Stimulated activated CD4-positive, alpha-beta T cell treated with anti-CD3 and anti-CD28 coated beads, Interleukin-4, amount 100 ng/mL, for 4 hours (primary cell): ENCODE measurements around the gene SPA17.

Source experiments
- DNase-seq, 2 experiments: peaks; one replicate each; pipeline ENCODE4 v3.0.0-alpha.2; 2020

Gene SPA17

DNA sequence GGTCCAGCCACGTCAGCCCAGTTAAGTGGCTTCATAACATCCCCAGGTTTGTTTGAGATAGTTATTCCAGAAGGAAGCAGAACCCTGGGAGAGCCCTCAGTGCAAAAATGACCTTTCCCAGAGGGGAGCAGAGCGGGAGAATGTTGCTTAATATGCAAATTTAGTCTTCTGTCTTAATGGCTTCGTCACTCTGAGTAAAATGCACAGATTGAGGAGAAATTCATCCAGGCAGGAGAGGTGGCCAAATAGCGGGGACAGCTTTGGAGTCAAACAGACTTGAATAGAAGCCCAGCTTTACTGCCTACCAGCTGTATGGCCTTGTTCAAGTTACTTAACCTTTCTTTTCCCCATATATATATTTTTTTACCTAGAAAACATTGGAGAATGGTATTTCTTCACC lies 53.8 kb downstream of the SPA17 start:
- DNase-seq = no peak

DNA sequence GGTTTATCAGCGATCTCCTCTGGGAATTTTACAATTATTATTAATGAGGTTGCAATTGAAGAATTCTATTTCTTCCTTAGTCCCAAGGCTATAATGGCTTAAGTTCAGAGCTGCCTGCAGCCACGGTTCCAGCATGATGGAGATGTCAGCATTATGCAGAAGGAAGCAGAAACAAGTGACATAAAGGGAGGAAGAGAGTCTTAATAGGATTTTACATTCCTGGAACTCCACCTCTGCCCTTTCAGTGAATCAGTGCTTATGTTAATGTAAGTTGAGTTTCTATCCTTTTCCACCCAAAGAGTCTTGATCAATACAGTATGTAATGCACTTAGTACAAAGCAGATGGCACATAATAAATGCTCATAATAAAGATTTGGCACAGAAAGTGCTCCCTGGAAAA lies 54.4 kb downstream of the SPA17 start:
- DNase-seq = no peak

DNA sequence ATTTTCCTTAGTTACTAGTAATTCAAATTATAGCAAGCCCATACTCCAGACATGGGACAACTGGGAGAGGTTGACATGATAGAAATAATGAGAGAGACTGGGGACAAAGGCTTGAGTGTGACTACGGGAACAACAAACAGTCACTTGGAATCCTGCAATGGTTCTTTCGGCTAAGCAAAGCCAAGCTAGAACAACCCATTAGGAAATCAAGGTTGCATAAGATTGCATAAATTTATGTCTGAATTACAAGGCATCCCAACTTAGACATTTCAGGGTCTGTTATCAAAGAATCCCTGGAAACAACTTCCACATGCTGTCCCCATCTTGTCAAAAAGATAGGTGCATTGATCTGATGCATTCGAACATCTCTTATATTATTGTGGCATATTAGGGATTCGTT lies 55.9 kb downstream of the SPA17 start:
- DNase-seq = no peak

DNA sequence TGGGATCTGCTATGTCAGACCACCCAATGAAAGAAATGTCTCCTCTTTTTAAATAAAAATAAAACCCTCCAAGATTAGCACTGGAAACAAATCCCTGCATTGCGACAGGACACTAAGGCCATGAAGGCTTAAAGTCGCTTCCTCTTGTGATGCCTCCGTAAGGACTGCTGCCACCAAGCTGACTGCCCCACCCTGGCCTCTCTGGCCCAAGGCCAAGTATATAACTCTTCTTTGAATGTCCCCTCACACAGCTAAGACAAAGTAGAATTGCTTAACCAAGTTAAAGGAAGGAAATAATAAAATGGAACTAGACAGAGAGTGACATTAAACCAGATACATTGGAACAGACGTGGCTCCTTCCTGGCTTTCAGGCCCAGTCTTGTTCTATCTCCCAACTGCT lies 58.5 kb downstream of the SPA17 start:
- no peak for DNase-seq

DNA sequence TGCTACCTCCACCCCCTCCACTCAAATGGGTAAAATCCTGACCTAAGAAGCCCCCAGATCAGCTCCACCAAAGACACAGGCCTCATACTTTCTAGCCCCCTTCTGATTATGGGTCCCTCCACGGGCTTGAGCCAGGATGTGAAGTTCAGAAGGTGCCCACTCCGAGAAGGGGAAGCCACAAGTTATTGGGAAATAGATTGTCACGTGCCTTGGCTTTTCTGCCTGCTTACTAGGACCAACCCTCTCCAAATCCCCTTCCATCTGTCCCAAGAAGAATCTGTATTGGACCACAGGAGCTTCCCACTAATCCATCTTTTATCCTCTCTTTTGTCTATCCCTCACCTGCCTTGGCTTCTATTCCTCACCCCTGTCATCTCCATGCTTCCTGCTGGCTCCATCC lies 63.0 kb downstream of the SPA17 start:
- no peak for DNase-seq

DNA sequence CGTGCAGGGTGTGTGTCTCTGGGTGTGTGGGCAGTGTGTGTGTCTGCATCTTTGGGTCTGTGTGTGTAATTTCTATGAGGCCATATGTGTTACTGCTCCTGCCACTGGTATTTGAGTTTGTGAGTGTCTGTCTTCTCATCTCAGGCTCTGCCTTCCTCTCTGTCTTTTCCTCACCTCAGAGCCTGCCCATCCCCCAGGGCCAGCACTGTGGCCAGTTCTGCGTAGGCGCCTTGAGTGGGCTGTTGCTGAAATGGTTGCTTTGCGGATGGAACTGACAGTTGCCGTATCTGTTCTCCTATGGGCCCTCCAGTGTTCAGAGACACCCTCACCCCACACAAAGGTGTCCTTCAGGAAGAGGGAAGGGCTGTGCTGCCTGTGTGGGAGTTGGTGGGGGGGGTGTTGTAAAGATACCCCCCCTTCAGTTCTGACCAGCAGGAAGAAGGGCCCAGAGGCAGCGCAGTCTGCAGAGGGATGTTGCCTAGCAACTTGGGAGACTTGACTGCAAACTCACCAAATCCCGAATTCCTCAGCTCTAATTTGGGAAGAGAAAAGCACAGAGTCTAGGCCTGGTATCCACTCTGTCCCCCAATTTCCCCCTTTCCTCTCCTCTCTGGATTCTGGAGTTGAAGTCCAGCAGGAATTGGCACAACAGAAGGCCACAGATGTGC lies 64.1 kb downstream of the SPA17 start:
- DNase-seq = no peak

DNA sequence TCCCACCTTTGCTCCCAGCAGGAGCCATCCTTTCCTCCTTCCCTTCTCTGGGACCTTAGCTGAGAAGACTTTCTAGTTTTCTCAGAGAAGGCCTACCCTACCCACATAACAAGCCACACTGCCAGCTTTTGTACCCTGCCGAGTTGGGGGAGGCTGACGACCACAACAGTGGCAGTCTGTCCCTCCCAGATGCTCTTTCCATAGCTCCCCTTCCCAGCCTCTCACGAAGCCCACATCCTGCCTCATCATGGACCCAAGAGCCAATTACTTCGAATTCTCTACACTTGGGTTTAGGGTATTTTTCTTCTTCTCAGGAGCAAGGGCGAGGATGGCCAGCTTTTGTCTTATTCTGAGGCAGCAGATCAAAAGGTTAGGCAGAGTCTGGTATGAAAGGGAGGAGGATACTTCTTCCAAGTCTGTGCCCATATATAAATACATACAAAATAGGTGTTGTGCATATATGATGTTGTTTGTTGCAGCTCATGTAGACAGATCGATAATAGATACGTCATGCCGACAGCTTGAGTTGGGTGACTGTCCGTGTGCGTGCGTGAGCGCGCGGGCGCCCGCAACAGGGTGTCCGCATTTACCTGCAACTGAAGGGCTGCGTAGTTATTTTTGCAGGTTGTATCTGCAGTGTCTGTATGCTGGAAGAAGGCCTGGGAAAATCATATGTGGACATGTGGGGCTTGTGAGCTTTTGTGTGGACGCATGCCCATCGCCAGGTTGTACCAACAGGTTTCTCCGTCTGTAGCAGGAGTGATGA lies 65.2 kb downstream of the SPA17 start:
- DNase-seq = no peak

DNA sequence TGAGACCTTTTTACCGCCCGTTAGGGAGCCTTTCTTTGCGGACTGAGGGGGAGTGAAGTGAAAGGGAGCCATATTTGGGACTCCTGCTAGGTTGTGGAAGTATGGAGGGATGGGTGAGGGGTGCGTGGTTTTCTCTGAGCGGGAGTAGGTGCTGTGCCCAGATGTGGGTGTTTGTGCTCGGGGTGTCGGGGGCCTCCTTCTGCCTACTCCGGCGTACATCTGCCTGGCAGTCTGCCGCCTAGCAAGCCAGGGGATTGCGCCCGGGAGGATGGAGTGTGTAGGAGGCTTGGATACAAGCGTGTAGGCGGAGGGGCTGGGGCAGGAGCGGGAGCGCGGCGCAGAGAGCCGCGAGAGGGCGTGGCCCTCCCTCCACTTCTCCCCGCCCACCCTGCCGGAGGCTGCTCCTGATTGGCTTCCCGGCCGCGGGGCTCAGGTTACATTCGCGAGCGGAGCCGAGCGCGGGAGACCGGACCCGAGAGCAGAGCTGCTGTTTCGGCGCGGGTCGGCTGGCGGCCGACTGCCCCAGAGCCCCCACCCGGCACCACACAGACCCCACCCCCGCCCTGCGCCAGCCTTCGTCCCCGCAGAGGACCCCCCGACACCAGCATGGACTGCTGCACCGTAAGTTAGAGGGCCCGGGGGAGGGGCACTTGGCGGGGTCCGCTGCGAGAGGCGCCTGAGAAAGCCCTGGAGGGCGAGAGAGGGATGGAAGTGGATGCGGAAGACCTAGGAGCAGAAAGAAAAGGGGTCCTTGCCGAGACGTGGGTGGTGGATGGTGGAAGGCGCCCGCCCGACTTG lies 66.0 kb downstream of the SPA17 start, which contains the start of gene NRGN:
NRGN (plus strand) TSS at position 464 of the 798 bp plus-strand sequence; CDS start at position 607, 143 bp downstream.
- DNase-seq = peak; percentile 78

DNA sequence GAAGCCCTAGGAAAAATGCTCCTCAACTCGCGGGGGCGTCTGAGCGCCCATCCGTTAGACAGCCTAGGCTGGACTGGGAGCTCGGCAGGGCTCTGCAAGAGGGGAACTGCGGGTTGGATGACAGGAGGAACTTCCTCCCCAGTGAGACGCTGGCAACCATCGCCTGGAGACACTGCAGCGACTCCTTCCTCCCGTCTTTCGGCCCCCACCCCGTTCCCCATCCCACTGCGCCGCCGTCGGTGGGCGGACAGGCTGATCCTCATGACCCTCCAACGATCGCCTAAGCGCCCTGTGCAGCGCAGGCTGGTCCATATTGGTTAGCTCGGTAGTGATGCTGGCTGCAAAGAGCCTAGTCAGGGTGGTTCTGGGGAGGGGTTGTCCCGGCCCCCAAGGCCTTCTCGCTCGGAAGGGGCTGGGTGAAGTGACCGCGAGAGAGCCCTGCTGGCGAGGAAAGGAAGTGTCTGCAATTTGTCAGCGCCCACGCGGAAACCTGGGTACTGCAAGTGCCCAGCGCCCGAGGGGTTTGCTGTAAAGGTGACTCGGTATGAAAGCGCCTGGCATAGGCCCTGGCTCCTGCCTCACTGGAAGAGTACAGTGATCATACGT lies 66.7 kb downstream of the SPA17 start:
- DNase-seq = peak; percentile 42 to 45

DNA sequence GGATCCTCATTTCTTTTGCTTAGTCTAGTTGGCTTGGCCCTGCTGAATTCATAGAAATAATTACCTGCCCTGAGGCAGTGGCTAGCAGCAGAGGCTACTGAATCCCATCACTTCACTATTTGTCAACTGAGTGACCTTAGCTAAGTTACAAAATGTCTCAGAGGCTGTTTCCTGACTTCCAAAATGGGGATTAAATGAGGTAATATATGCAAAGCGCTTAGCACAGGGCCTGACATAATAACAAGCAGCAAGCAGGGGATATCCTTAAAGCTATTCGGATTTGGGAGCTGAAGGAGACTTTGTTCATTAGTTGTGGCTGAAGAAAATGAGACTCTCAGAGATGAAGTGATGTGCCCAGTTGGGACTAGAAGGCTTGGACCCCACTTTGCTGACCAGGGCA lies 68.9 kb downstream of the SPA17 start:
- no peak for DNase-seq

DNA sequence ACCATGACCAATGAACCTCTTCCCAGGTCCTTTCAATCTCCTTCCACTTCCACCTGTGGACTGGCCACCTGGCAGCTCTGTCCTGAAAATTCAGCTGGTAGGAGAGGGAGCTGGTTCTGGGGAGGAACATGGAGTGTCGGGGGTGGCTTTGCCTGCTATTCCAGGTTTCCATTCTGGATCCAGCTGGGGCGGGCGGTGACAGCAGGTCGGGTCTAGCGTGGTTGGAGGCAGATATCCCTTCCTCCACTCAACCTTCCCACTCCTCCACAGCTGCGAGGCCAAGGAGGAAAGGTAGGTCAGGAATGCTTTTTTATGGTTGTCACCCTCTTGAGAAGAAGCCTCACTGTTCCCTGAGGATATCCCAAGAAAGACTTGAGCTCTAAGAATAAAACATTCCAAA lies 69.3 kb downstream of the SPA17 start:
- no peak for DNase-seq

DNA sequence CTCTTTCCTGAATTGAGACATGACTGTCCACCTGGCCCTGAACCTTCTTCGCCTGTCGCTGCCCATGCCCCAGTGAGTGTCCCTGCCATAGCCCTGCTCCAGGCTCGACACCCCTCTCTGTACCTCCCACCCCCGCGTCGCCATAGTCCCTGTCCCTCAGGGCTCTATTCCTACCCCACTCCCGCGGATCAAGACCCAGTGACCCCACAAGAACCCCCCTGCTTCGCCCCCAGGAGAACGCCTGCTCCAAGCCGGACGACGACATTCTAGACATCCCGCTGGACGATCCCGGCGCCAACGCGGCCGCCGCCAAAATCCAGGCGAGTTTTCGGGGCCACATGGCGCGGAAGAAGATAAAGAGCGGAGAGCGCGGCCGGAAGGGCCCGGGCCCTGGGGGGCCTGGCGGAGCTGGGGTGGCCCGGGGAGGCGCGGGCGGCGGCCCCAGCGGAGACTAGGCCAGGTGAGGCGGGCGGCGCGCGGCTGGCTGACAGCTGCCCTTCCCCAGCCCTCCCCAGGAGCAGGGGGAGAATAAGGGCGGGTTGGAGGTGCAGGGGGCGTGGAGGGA lies 71.6 kb downstream of the SPA17 start:
- no peak for DNase-seq

DNA sequence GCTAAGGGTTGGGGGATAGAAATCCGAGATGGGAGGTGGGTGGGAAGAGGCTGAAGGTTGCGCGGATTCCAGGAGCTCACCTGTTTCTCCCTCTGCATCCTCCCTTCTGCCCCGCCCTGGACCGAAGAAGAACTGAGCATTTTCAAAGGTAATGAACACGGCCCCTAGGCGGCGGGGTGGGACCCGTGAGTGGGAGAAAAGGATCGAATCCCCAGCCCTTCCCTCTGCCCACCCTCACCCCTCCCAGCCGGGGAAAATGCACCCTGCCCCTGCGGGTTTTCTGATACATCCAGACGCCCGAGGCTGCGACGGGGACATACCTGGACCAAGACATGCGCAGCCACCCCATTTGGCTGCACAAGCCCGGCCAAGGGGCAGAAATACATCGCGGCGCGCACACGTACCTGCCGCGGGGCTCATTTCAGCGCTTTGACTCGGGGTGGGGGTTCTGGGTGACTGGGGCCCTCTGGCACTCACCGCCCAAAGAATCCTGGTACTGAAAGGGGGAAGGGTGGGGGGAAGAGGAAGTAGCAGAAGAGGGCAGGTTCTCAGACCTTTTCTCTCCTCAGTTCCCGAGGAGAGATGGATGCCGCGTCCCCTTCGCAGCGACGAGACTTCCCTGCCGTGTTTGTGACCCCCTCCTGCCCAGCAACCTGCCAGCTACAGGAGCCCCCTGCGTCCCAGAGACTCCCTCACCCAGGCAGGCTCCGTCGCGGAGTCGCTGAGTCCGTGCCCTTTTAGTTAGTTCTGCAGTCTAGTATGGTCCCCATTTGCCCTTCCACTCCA lies 72.3 kb downstream of the SPA17 start:
- peak; percentile 10 to 27 for DNase-seq

DNA sequence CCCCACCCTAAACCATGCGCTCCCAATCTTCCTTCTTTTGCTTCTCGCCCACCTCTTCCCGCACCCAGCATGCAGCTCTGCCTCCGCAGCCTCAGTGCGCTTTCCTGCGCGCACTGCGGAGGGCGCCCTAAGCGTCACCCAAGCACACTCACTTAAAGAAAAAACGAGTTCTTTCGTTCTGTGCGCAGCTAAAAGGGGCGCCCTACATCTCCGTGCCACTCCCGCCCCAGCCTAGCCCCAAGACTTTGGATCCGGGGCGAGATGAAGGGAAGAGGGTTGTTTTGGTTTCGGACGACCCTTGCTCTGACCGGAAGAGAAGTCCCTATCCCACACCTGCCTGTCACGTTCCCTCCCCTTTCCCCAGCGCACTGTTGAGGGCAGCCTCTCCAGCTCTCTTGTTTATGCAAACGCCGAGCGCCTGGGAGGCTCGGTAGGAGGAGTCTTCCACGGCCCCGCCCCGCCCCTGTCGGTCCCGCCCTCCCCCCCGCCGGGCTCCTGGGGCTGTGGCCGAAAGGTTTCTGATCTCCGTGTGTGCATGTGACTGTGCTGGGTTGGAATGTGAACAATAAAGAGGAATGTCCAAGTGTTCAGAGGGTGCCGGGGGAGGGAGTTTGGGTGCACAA lies 73.0 kb downstream of the SPA17 start:
- DNase-seq = peak; percentile 72 to 74
